Heart left ventricle (tissue), 13 donors: ENCODE results near the gene TOP2B.

Experiments
- POLR2A ChIP-seq, 2 donors: fragments of 450-650 bp; IDR thresholded peaks; one replicate each; pipeline ENCODE4 v1.6.1; 2017; ENCODE audit warnings: antibody characterized with exemption in 2 of 2, mild to moderate bottlenecking in 2 of 2, moderate library complexity in 2 of 2
- TF ChIP-seq, protein P1 (sequence below), 12 donors: fragments of 200-600 bp; sonication (generic) in 4 of 12; IDR thresholded peaks; one replicate each; pipeline versions ENCODE4 v1.5.0 to v1.8.0; 2018 to 2022; ENCODE audit warnings: antibody characterized with exemption in 12 of 12, mild to moderate bottlenecking in 5 of 12
- donor health status: ischemic (EF 13 %, LVEDD 7.1; RV severe dilation, severe dysfunction).
- donor health status: DM: no; HTN: yes; CAD: no.
- donor health status: DM: no; HTN: no; CAD: no.
- donor health status: ischemic (EF 25% LVEDD 6.9; RV normal size, moderate dysfunction).
- donor health status: ischemic (EF 25% LVEDD 5.7; RV mildly dilated, moderate dysfunction).
- donor health status: ischemic (EF 35%, LVEDD 5.7; RV mildly dilated, moderate dysfunction).
- donor health status: nonischemic (EF 11% LVEDD 7.7; RV severe dilation, severe dysfunction).
- donor health status: DM: yes; HTN: yes; CAD: no.
- donor health status: PGD.
- donor health status: ischemic (EF 29% LVEDD 5.4; RV normal size, mild dysfunction).
- donor health status: nonischemic (EF 23%, LVEDD 6.1; RV moderate dilation, normal function).

DNA sequence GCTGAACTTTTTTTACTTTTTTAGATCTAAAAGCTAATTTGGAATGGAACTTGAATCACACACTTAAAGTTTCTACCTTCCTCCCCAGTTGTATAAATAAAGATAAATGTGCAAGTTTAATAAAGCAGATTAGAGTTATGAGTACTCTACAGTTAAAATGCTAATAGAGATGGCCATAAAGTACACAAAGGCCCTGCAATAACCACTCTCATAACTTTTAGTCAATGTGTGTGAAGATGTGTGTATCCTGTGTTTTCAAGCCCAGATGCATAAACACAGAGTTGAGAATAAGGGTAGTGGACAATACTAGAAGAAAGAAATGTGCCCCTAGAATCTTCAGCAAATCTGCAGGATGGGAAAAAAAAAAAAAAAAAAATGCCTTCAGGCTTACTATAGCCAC is 45.3 kb downstream of the TOP2B start:
- TF ChIP-seq, protein P1, sequence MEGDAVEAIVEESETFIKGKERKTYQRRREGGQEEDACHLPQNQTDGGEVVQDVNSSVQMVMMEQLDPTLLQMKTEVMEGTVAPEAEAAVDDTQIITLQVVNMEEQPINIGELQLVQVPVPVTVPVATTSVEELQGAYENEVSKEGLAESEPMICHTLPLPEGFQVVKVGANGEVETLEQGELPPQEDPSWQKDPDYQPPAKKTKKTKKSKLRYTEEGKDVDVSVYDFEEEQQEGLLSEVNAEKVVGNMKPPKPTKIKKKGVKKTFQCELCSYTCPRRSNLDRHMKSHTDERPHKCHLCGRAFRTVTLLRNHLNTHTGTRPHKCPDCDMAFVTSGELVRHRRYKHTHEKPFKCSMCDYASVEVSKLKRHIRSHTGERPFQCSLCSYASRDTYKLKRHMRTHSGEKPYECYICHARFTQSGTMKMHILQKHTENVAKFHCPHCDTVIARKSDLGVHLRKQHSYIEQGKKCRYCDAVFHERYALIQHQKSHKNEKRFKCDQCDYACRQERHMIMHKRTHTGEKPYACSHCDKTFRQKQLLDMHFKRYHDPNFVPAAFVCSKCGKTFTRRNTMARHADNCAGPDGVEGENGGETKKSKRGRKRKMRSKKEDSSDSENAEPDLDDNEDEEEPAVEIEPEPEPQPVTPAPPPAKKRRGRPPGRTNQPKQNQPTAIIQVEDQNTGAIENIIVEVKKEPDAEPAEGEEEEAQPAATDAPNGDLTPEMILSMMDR (IDR thresholded peaks at IDR 0.05): no peak
- TF ChIP-seq POLR2A (IDR thresholded peaks at IDR 0.05): no peak
